GM21515 (cell line): Measurements from ENCODE around the gene PRR12.

Experiments
- ATAC-seq: cut with Tn5 transposase; IDR thresholded peaks from one replicate; pipeline ENCODE4 v1.9.1; 2021; ENCODE audit not compliant: unreplicated experiment

PRR12 gene, protein sequence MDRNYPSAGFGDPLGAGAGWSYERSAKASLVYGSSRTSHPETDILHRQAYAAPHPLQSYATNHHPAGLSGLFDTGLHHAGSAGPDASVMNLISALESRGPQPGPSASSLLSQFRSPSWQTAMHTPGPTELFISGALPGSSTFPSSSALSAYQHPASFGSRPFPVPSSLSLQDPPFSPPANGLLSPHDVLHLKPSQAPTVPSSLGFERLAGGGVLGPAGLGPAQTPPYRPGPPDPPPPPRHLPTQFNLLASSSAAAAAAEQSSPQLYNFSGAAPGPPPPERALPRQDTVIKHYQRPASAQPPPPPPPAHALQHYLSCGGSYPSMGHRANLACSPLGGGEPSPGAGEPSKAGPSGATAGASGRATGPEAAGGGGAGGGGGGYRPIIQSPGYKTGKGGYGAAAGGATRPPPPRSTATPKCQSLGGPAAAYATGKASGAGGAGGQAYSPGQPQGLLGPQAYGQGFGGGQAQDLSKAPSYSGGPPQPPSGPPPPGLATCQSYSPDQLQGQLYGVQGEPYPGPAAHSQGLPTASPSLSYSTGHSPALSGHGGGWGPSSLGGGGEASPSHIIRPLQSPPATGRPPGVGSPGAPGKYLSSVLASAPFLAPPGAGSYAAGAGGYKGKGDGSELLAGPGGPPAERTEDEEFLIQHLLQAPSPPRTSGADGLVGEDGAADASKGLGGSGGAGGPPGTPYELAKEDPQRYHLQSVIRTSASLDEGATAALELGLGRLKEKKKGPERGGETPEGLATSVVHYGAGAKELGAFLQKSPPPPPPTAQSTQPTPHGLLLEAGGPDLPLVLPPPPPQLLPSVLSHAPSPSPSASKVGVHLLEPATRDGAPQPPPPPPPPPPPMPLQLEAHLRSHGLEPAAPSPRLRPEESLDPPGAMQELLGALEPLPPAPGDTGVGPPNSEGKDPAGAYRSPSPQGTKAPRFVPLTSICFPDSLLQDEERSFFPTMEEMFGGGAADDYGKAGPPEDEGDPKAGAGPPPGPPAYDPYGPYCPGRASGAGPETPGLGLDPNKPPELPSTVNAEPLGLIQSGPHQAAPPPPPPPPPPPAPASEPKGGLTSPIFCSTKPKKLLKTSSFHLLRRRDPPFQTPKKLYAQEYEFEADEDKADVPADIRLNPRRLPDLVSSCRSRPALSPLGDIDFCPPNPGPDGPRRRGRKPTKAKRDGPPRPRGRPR (N-terminal part only)

GRCh38 chr19:49590971-49591730 is at the start of gene PRR12:
Gene PRR12 (plus strand): TSS chr19:49591182. CDS start chr19:49591655, 473 bp downstream.
- no peak for ATAC-seq

- ATAC-seq: no peak
Observed at GRCh38 chr19:49541914-49542313, 49.1 kb upstream of the PRR12 start.

DNA sequence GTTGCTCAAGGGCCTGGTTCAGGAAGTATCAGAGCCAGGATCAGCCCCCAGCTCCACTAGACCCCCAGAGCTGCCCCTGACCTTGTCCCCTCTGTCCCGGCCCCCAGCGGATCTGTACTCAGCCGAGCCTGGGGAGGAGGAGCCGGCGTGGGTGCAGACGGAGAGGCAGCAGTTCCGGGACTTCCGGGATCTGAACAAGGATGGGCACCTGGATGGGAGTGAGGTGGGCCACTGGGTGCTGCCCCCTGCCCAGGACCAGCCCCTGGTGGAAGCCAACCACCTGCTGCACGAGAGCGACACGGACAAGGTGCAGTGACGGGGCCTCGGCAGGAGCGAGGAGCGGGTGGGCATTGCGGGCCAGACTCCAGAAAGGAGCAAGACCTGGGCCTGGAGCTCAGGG is 48.5 kb upstream of the PRR12 start:
- ATAC-seq: no peak

- no peak for ATAC-seq
Observed at GRCh38 chr19:49543032-49543431, 48.0 kb upstream of the PRR12 start.

- ATAC-seq: no peak
Observed at GRCh38 chr19:49544154-49544553, 46.8 kb upstream of the PRR12 start.

DNA sequence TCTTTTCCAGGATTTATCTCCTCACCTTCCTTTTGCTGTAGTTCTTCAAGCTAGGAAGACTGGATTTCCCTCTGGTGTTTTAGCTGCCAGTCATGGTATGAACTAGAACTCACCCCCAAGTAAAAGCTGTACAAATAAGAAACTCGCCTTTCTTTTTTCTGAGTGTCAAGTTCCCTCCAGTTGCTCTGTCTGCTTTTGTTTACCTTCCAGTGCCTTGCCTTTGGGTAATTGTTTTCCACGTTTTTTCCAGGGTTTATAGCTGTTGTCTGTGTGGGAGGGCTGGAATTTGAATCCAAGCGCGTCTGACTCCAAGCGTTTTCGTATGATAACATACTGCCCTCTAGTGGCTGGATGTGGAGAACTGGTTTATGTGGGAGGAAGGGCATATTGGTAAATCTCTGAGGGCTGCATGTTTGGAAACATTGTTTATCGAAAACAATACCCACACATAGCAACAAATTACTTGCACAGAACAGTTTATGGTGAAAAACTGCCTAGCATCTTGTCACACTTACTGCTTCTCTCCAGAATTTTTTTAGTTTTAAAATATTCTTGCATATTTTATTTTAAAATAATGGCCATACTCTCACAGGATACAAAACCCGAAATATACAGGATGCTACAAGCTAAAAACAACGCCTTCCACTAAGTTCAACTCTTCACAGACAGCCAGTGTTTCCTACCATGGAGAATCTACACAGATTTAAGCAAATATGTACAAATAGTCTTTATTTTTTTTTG is 44.0 kb upstream of the PRR12 start:
- no peak for ATAC-seq

GRCh38 chr19:49549045-49549444 is 41.9 kb upstream of the PRR12 start:
- ATAC-seq: no peak

DNA sequence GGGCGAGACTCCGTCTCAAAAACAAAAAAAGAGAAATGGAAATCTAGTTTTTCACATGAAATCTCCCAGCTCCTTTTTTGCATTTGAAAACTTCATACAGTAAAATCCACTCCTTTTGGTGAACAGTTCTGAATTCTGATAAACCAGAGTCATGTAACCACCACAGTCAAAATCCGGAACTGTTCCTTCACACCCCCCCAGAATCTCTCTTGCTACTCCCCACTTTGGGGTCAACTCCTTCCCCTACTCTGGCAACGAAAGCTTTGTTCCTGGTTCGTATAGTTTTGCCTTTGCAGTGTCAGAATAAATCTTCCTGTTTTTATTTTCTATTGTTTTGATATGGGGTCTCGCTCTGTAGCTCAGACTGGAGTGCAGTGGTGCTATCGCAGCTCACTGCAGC is 39.5 kb upstream of the PRR12 start:
- no peak for ATAC-seq

- ATAC-seq: no peak
Observed at GRCh38 chr19:49552749-49553148, 38.2 kb upstream of the PRR12 start.

DNA sequence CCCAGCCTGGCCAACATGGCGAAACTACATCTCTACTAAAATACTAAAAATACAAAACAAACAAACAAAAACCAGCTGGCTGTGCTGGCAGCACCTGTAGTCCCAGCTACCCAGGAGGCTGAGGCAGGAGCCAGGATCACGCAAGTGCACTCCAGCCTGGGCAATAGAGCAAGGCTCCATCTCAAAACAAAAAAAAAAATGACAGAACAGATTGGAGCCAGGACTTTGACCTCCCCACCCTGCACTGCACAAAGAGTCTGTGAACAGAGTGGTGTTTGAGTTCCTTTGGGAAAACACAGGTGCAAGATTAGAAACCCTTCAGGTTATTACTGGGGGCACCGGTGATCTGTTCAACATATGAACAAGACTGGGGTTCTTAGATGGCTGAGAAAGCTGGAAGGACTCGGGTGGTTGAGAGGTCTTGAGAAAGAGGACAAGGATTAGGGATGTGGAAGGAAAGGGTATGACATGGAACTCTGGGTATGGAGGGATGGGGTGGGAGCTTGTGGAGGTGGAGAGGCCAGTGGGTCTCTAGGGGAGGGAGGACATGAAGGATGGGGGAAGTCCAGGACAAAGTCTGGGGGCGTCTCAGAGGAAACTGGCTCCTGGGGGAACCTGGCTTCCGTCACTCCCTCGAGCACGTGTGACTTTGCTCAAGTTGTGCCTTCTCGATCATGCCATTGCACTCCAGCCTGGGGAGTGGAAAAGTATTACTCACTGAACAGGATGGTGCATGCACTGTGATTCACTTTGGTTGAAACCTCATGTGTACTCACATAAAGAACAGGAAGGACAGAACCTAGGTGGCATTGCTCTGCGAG is 37.3 kb upstream of the PRR12 start:
- no peak for ATAC-seq

DNA sequence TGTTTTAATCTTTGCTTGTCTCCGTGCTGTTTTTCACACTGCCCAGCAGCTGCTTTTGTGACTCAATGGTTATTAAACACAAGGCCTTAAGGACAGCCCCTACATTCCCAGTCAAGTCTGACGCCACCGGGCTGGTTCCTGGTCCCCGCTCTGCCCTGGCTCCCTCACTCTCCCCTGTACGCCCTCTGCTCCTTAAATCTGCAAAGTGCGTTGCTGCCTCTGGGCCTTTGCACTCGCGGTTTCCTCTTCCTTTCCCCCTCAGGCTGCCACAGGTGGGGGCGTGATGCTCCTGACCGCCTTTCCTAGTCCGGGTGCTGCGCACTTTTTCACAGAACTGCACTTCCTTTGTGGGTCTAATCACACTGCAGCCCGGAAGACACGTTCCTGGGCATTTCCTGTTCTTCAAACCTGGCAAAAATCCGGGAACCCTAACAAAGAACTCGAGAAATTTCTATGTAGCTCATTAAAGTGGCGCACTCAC is 36.2 kb upstream of the PRR12 start:
- ATAC-seq: no peak

GRCh38 chr19:49555600-49556411 is 35.2 kb upstream of the PRR12 start:
- ATAC-seq: no peak

- ATAC-seq: no peak
Observed at GRCh38 chr19:49556412-49557398, 34.3 kb upstream of the PRR12 start.

DNA sequence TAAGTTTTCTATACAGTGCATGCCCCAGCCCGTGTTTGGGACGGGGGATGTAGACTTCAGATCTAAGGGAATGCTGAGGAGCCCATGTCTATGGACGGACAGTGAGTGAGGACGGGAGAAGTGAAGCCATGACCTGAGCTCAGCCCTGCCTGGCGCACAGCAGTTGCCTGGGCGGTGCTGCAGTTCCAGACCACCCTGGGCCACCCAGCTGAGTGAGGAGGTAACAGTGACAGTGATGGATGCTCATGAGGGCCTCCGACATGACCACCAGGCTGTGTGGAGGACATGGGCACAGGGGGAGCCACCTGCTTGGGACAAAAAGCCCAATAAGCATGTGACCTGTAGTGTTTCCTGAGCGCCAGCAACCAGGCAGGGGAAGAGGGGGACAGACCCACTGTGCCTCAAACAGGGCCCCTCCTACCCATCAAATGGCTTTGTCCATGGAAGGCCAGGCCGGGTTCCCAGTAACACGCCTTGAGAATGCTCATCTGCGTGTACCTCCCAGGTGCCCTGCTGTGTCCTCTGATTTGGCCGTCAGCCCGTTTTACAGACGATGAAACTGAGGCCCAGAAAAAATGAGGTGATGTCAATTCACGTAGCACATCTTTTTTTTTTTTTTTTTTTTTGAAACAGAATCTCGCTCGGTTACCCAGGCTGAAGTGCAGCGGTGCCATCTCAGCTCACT is 33.2 kb upstream of the PRR12 start:
- ATAC-seq: no peak

DNA sequence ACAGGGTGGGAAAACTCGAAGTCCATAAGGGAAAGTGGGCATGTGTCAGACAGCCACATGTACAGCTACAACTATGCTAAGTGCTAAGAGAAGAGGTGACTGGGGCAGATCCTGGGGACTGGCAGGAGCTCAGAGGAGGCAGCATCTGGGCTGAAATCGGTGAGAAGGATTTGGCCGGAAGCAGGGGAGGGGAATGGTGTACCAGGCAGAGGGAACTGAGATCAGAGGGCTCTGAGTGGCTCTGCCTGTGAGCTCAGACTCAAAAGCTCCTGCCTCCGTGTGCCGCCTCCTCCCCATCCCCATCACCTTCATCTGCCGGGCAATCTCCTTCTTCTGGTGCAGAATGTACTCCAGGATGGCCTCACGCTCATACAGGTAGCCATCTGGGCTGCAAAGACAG is 32.4 kb upstream of the PRR12 start:
- no peak for ATAC-seq

DNA sequence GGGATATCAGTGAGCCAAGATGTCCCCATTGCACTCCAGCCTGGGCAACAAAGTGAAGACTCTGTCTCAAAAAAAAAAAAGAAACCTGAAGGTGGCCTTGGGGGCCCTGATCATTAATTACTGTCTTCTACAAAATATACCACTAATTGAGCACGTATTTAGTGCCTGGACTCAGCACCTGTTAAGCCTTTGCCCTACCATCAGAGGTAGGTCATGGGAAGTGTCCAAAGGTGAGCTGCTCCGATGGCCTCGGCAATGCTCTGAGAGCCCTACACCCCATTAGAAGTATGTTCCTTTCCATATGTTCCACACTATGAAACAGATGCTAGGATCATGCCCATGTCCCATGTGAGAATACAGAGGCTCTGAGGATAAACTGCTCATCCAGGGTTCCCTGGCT is 31.5 kb upstream of the PRR12 start:
- ATAC-seq: no peak
